ENCODE data around the gene CHCHD6.

Gene CHCHD6

GRCh38 chr3:126939338-126939718 is 235.3 kb downstream of the CHCHD6 start:
- Histone ChIP-seq H3K27me3 (ENCODE audit: low read length) (no peaks in the 10 kb centered on the region), H3K79me2 (ENCODE audit: insufficient read depth, low read length) (no peaks in the 10 kb centered on the region), H3K4me3 (ENCODE audit: insufficient read depth, low read length, poor library complexity, severe bottlenecking) (no peak overlapping the region), H3K27ac (ENCODE audit: low read depth, low read length) (no peak overlapping the region), H3K9ac (ENCODE audit: low read length) (no peak overlapping the region), H3K4me2 (ENCODE audit: low read depth, low read length, poor library complexity, severe bottlenecking) (no peak overlapping the region), H3K36me3 (ENCODE audit: low read length) (no peaks in the 10 kb centered on the region), H4K20me1 (ENCODE audit: low read depth, low read length) (no peaks in the 10 kb centered on the region), H2AFZ (ENCODE audit: low read depth, low read length, severe bottlenecking) (no peak overlapping the region), H3K9me3 (ENCODE audit: insufficient read depth, low read length) (no peaks in the 10 kb centered on the region), H3K9me2 (replicated peaks; ENCODE audit: insufficient read depth, low read length) (no peaks in the 10 kb centered on the region), H3F3A (ENCODE audit: insufficient read depth) (no peaks in the 10 kb centered on the region)
- TF ChIP-seq CTCF (IDR thresholded peaks at IDR 0.05; ENCODE audit: insufficient read depth, low read length, poor library complexity, severe bottlenecking) (no peak), EZH2phosphoT487 (conservative IDR thresholded peaks at IDR 0.05; ENCODE audit: low read length) (no peak)

- Histone ChIP-seq H3K4me3 (ENCODE audit: insufficient read depth, low read length, poor library complexity, severe bottlenecking) (no peak overlapping the region), H3K79me2 (ENCODE audit: insufficient read depth, low read length) (no peaks in the 10 kb centered on the region), H3K4me2 (ENCODE audit: low read depth, low read length, poor library complexity, severe bottlenecking) (no peak overlapping the region), H3K36me3 (ENCODE audit: low read length) (no peaks in the 10 kb centered on the region), H3K27ac (ENCODE audit: low read depth, low read length) (no peak overlapping the region), H3K9me2 (replicated peaks; ENCODE audit: insufficient read depth, low read length) (no peaks in the 10 kb centered on the region), H4K20me1 (ENCODE audit: low read depth, low read length) (no peaks in the 10 kb centered on the region), H3K9ac (ENCODE audit: low read length) (no peak overlapping the region), H3K9me3 (ENCODE audit: insufficient read depth, low read length) (no peaks in the 10 kb centered on the region), H3F3A (ENCODE audit: insufficient read depth) (no peaks in the 10 kb centered on the region), H3K27me3 (ENCODE audit: low read length) (no peaks in the 10 kb centered on the region), H2AFZ (ENCODE audit: low read depth, low read length, severe bottlenecking) (no peak overlapping the region)
- no peak for TF ChIP-seq CTCF (IDR thresholded peaks at IDR 0.05; ENCODE audit: insufficient read depth, low read length, poor library complexity, severe bottlenecking)
- TF ChIP-seq EZH2phosphoT487 (conservative IDR thresholded peaks at IDR 0.05; ENCODE audit: low read length) = no peak
Measured at GRCh38 chr3:126939733-126940132, 235.7 kb downstream of the CHCHD6 start.

- TF ChIP-seq EZH2phosphoT487 (conservative IDR thresholded peaks at IDR 0.05; ENCODE audit: low read length) (no peak), CTCF (IDR thresholded peaks at IDR 0.05; ENCODE audit: insufficient read depth, low read length, poor library complexity, severe bottlenecking) (no peak)
- Histone ChIP-seq H4K20me1 (ENCODE audit: low read depth, low read length) (no peaks in the 10 kb centered on the region), H3K9ac (ENCODE audit: low read length) (no peak overlapping the region), H3K27me3 (ENCODE audit: low read length) (no peaks in the 10 kb centered on the region), H3K4me2 (ENCODE audit: low read depth, low read length, poor library complexity, severe bottlenecking) (no peak overlapping the region), H3F3A (ENCODE audit: insufficient read depth) (no peaks in the 10 kb centered on the region), H3K36me3 (ENCODE audit: low read length) (no peaks in the 10 kb centered on the region), H3K79me2 (ENCODE audit: insufficient read depth, low read length) (no peaks in the 10 kb centered on the region), H3K9me2 (replicated peaks; ENCODE audit: insufficient read depth, low read length) (no peaks in the 10 kb centered on the region), H2AFZ (ENCODE audit: low read depth, low read length, severe bottlenecking) (no peak overlapping the region), H3K4me3 (ENCODE audit: insufficient read depth, low read length, poor library complexity, severe bottlenecking) (no peak overlapping the region), H3K27ac (ENCODE audit: low read depth, low read length) (no peak overlapping the region), H3K9me3 (ENCODE audit: insufficient read depth, low read length) (no peaks in the 10 kb centered on the region)
Measured at GRCh38 chr3:126941721-126942270, 237.8 kb downstream of the CHCHD6 start.
